ENCODE results near the gene CBFB.

CBFB gene

DNA sequence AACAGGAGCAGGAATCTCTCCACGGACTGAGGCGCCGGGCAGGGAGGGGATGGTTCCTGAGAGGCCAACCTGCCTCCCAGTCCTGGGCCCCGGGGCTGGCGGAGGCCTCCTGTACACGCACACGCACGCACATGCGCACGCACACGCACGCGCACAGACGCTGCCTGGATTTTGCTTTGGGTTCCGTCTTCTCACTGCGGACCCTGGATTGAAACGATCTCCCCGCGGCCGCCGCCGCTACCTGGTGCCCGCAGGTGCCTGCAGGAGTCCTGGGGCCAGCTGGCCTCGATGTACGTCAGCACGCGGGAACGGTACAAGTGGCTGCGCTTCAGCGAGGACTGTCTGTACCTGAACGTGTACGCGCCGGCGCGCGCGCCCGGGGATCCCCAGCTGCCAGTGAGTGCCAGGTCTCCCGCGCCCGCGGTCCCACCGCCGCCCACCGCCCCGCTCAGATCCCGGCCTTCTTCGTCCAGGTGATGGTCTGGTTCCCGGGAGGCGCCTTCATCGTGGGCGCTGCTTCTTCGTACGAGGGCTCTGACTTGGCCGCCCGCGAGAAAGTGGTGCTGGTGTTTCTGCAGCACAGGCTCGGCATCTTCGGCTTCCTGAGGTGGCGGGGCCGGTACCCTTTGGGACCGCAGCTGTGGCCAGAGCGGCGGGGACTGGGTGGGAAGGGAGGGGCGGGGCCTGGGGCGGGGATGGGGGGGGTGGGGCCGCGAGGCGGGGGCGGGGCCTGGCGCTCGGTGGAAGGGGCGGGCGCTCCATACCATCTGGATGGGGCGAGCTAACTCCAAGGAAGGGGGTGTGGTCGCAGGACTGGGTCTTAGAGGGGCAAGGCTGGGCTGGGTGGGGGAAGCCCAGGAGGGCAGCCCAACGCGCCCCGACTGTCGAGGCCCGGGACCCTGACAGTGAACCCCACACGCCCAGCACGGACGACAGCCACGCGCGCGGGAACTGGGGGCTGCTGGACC is 28.3 kb upstream of the CBFB start:
- no peaks in the 10 kb centered on the region for H3K9me3 ChIP-seq (ENCODE audit: control insufficient read depth, low read length)
- H3K4me3 ChIP-seq (ENCODE audit: insufficient read depth, low read depth, low read length), result peak overlapping the region; percentile 39
- no peaks in the 10 kb centered on the region for H3K4me1 ChIP-seq (ENCODE audit: control insufficient read depth, insufficient read depth, low read length)
- H3K36me3 ChIP-seq (ENCODE audit: control insufficient read depth, insufficient read depth, low read length), result no peaks in the 10 kb centered on the region
- no peak overlapping the region for H3K27ac ChIP-seq (ENCODE audit: insufficient read depth, low read depth, low read length, poor library complexity, severe bottlenecking)
- H3K27me3 ChIP-seq (ENCODE audit: control insufficient read depth, insufficient read depth, low read length, poor library complexity, severe bottlenecking), result peaks cover 66% of the 10 kb centered on the region
- 5% methylated on average over 83 to 88 of the region's 89 CpGs for WGBS, 2 experiments

DNA sequence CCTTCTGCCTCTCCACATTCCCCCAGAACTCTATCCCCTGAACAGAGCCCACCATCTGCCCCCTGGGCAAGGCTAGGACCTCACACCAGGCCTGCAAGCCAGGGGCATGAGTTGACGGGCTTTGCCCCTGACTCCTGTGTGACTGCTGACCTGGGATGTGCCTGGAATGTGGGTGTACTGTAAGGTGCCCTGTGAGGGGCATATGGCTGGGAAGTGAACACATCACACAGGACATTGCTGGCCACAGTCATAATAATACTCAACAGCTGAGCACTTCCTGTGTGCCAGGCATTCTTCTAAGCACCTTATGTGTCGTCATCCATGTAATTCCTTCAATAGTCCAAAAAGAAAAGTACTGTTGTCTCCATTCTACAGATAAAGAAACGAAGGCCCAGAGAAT is 27.2 kb upstream of the CBFB start:
- no peaks in the 10 kb centered on the region for H3K36me3 ChIP-seq (ENCODE audit: control insufficient read depth, insufficient read depth, low read length)
- H3K4me3 ChIP-seq (ENCODE audit: insufficient read depth, low read depth, low read length), result no peak overlapping the region
- H3K27me3 ChIP-seq (ENCODE audit: control insufficient read depth, insufficient read depth, low read length, poor library complexity, severe bottlenecking), result peaks cover 65% of the 10 kb centered on the region
- H3K27ac ChIP-seq (ENCODE audit: insufficient read depth, low read depth, low read length, poor library complexity, severe bottlenecking), result no peak overlapping the region
- 86 to 95% methylated on average over 3 of the region's 3 CpGs for WGBS, 2 experiments
- H3K4me1 ChIP-seq (ENCODE audit: control insufficient read depth, insufficient read depth, low read length), result no peaks in the 10 kb centered on the region
- no peaks in the 10 kb centered on the region for H3K9me3 ChIP-seq (ENCODE audit: control insufficient read depth, low read length)

DNA sequence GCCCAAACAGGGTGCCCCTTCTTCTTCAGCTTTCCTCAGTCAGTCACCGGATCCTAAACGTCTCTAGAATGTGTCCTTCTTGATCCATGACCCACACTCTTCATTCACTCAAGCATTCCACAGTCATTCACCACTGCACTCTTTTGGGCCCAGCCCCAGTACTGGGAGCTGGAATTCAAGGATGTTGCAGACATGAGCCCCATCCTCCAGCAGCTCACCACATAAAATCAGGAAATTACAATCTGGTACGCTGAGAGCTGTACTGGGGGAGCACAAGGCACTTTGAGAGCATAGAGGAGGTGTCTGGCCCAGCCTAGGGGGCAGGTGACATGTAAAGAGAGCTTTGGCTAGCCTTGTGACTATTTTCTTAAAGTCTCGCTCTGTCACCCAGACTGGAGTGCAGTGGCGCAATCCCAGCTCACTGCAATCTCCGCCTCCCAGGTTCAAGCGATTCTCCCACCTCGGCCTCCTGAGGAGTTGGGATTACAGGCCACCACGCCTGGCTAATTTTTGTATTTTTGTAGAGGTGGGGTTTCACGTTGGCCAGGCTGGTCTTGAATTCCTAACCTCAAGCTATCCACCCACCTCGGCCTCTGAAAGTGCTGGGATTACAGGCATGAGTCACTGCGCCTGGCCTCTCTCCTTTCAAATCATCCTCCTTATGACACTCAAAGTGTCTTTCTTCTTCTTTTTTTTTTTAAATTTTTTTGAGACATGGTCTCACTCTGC is 21.9 kb upstream of the CBFB start:
- no peaks in the 10 kb centered on the region for H3K4me1 ChIP-seq (ENCODE audit: control insufficient read depth, insufficient read depth, low read length)
- H3K27me3 ChIP-seq (ENCODE audit: control insufficient read depth, insufficient read depth, low read length, poor library complexity, severe bottlenecking), result peaks cover 12% of the 10 kb centered on the region
- no peaks in the 10 kb centered on the region for H3K36me3 ChIP-seq (ENCODE audit: control insufficient read depth, insufficient read depth, low read length)
- no peaks in the 10 kb centered on the region for H3K9me3 ChIP-seq (ENCODE audit: control insufficient read depth, low read length)
- WGBS, 2 experiments, result 84% methylated on average over 12 of the region's 12 CpGs
- H3K27ac ChIP-seq (ENCODE audit: insufficient read depth, low read depth, low read length, poor library complexity, severe bottlenecking), result no peak overlapping the region
- no peak overlapping the region for H3K4me3 ChIP-seq (ENCODE audit: insufficient read depth, low read depth, low read length)

DNA sequence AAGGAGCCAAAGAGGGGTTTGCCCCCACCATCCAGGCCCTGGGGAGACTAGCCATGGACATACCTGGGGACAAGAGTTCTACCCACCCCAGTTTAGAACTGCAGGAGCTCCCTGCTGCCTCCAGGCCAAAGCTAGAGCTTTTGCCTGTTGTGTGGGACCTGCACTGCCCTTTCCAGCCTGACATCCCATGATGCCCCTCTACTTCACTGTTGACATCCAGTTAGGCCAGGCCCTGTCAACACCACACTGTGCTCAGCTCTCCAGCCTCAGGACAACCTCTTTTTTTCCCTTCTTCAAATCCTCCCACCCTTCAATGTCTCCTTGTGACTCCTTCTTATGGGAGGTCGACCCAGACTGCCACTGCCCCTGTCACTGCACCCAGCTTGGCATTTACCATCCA is 19.8 kb upstream of the CBFB start:
- Histone ChIP-seq H3K9me3 (ENCODE audit: control insufficient read depth, low read length) (no peaks in the 10 kb centered on the region), H3K36me3 (ENCODE audit: control insufficient read depth, insufficient read depth, low read length) (no peaks in the 10 kb centered on the region), H3K4me1 (ENCODE audit: control insufficient read depth, insufficient read depth, low read length) (peaks cover 7% of the 10 kb centered on the region), H3K27me3 (ENCODE audit: control insufficient read depth, insufficient read depth, low read length, poor library complexity, severe bottlenecking) (peaks cover 21% of the 10 kb centered on the region), H3K27ac (ENCODE audit: insufficient read depth, low read depth, low read length, poor library complexity, severe bottlenecking) (no peak overlapping the region), H3K4me3 (ENCODE audit: insufficient read depth, low read depth, low read length) (no peak overlapping the region)
- 70 to 71% methylated on average over 1 of the region's 1 CpG for WGBS, 2 experiments

DNA sequence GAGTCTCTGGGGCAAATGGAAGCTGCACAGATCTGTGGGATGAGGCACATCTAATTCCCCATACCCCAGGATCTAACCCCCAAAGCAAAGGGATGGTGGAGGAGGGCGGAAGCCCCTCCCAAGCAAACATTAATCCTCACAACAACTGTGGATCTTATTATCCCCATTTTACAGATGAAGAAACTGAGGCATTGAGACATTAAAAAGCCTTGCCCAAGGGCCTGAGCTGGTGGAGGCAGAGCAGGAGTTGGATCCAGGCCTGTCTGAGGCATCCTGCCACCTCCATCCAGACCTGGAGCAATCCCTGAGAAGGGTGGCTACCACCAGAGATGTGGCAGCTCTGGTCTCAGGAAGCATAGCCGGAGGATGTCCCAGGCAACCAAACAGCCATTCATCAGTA is 17.7 kb upstream of the CBFB start:
- H3K27ac ChIP-seq (ENCODE audit: insufficient read depth, low read depth, low read length, poor library complexity, severe bottlenecking), result no peak overlapping the region
- H3K9me3 ChIP-seq (ENCODE audit: control insufficient read depth, low read length), result no peaks in the 10 kb centered on the region
- peaks cover 42% of the 10 kb centered on the region for H3K27me3 ChIP-seq (ENCODE audit: control insufficient read depth, insufficient read depth, low read length, poor library complexity, severe bottlenecking)
- H3K4me1 ChIP-seq (ENCODE audit: control insufficient read depth, insufficient read depth, low read length), result peaks cover 14% of the 10 kb centered on the region
- 74 to 92% methylated on average over 2 of the region's 2 CpGs for WGBS, 2 experiments
- no peaks in the 10 kb centered on the region for H3K36me3 ChIP-seq (ENCODE audit: control insufficient read depth, insufficient read depth, low read length)
- no peak overlapping the region for H3K4me3 ChIP-seq (ENCODE audit: insufficient read depth, low read depth, low read length)

DNA sequence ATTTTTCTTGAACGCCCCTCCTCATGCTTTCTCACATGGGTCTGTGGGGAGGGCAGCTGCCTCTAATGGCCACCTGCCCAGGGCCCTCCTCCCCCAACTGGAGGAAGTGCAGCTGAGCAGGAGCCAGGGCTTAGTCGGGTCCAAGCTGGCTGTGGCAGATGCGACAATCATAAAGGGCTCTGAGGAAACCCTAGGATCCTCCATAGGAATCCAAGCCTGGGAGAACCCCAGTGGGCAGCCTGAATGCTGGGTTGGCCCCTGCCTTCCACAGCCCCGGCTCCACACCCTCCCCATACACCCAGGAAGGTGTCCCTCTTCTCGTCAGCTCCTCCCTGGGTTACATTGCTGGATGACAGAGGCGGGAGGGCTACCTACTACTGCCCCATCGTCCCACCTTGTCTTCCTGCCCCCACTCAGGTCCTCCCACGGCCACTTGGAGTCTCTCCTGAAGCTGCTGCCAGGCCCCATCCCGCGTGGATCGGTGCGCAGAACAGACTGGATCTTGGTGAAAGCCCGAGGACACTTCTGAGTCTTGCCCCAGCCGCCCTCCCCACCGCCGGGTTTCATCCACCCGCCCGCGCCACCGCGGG is 15.6 kb upstream of the CBFB start:
- H3K36me3 ChIP-seq (ENCODE audit: control insufficient read depth, insufficient read depth, low read length), result no peaks in the 10 kb centered on the region
- no peaks in the 10 kb centered on the region for H3K9me3 ChIP-seq (ENCODE audit: control insufficient read depth, low read length)
- H3K4me1 ChIP-seq (ENCODE audit: control insufficient read depth, insufficient read depth, low read length), result peaks cover 14% of the 10 kb centered on the region
- H3K27ac ChIP-seq (ENCODE audit: insufficient read depth, low read depth, low read length, poor library complexity, severe bottlenecking), result no peak overlapping the region
- H3K27me3 ChIP-seq (ENCODE audit: control insufficient read depth, insufficient read depth, low read length, poor library complexity, severe bottlenecking), result peaks cover 49% of the 10 kb centered on the region
- H3K4me3 ChIP-seq (ENCODE audit: insufficient read depth, low read depth, low read length), result peak overlapping the region; percentile 37
- 18 to 21% methylated on average over 21 of the region's 21 CpGs for WGBS, 2 experiments

DNA sequence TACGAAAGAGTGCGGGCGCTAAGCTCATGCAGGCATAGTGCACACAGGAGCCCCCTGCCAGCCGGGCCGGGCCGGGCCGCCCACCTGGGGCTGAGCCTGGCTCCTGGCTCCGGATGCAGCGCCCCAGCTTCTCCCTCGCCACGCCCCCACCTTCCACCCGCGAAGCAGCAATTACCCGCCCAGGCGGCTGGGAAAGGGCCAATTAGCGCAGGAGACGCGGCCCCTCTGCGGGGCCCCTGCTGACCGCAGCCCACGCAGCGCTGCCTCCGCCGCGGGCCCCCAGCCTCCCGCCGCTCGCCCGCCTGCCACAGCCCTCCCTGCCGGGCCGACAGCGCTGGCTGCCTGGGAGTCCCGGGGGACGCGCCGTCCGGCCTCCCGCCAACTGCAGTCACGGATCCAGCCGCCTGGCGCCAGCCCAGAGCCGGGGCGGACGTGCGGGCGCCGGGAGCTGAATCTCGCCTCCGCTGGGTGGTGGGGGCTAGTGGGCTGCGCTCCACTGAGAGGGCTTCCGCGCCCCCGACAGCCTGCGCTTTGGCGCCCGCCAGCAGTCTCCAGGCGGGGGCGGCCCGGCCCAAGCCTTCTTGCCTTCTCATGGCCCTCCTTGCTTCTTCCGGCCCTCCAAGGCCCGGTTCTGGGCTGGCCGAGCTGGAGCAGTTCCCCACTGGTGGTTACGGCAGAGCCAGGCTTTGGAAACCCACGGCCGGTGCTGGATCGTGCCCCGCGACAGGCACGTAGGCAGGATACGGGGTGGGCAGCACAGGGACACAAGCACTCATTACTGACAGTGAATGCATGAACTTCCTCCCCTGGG is 14.9 kb upstream of the CBFB start:
- Histone ChIP-seq H3K36me3 (ENCODE audit: control insufficient read depth, insufficient read depth, low read length) (no peaks in the 10 kb centered on the region), H3K4me3 (ENCODE audit: insufficient read depth, low read depth, low read length) (peak overlapping the region; percentile 37), H3K27me3 (ENCODE audit: control insufficient read depth, insufficient read depth, low read length, poor library complexity, severe bottlenecking) (peaks cover 49% of the 10 kb centered on the region), H3K9me3 (ENCODE audit: control insufficient read depth, low read length) (no peaks in the 10 kb centered on the region), H3K27ac (ENCODE audit: insufficient read depth, low read depth, low read length, poor library complexity, severe bottlenecking) (no peak overlapping the region), H3K4me1 (ENCODE audit: control insufficient read depth, insufficient read depth, low read length) (peaks cover 14% of the 10 kb centered on the region)
- WGBS, 2 experiments, result 3% methylated on average over 70 of the region's 70 CpGs

DNA sequence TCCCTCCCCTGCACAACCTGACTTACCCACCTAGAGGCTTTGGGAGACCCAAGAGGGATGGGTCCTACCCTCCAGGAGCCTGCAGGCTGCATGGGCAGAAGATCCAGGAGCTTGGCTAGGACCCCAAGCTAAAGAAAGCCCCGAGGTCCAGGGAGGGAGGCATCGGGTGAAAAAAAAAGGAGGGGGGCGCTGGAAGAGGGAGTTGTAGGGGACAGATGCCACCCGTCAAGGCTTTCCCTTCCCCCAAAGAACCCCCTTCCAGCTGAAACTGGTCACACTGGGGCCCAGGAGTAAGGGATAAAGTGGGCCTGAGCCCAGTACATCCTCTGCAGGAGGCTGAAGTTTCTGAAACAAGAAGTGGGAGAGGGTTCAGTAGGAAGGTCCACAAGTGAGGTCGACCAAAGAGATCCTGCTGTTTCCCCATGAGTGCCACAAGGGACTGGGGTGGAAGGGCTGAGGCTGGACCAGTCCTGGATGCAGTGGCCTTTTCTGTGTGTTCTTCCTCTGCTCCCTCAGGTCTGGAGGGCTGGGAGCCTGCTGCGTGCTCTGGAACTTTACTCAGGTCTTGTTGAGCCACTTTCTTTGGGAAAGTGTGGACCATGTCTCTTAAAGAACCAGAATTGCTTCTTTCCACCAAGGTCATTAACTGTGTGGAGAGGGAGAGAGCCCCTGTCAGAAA is 14.2 kb upstream of the CBFB start:
- Histone ChIP-seq H3K27me3 (ENCODE audit: control insufficient read depth, insufficient read depth, low read length, poor library complexity, severe bottlenecking) (peaks cover 49% of the 10 kb centered on the region), H3K4me1 (ENCODE audit: control insufficient read depth, insufficient read depth, low read length) (peaks cover 14% of the 10 kb centered on the region), H3K36me3 (ENCODE audit: control insufficient read depth, insufficient read depth, low read length) (no peaks in the 10 kb centered on the region), H3K4me3 (ENCODE audit: insufficient read depth, low read depth, low read length) (no peak overlapping the region), H3K27ac (ENCODE audit: insufficient read depth, low read depth, low read length, poor library complexity, severe bottlenecking) (no peak overlapping the region), H3K9me3 (ENCODE audit: control insufficient read depth, low read length) (no peaks in the 10 kb centered on the region)
- 73 to 75% methylated on average over 6 of the region's 6 CpGs for WGBS, 2 experiments

DNA sequence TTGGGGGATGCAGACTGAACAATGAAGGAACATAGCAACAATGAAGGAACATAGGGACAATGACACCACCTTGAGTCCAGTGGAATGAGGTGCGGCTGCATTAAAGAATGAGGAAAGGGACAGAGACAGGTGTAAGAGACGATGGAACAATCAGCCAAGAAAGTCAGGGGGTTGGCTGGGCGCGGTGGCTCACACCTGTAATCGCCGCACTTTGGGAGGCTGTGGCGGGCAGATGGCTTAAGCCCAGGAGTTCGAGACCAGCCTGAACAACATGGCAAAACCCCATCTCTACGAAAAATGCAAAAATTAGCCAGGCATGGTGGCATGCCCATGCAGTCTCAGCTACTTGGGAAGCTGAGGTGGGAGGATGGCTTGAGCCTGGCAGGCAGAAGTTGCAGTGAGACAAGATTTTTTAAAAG is 13.6 kb upstream of the CBFB start:
- Histone ChIP-seq H3K9me3 (ENCODE audit: control insufficient read depth, low read length) (no peaks in the 10 kb centered on the region), H3K27ac (ENCODE audit: insufficient read depth, low read depth, low read length, poor library complexity, severe bottlenecking) (no peak overlapping the region), H3K4me3 (ENCODE audit: insufficient read depth, low read depth, low read length) (no peak overlapping the region), H3K27me3 (ENCODE audit: control insufficient read depth, insufficient read depth, low read length, poor library complexity, severe bottlenecking) (peaks cover 49% of the 10 kb centered on the region), H3K36me3 (ENCODE audit: control insufficient read depth, insufficient read depth, low read length) (no peaks in the 10 kb centered on the region), H3K4me1 (ENCODE audit: control insufficient read depth, insufficient read depth, low read length) (peaks cover 14% of the 10 kb centered on the region)
- 83 to 91% methylated on average over 9 of the region's 9 CpGs for WGBS, 2 experiments

Data from ectodermal cell (in vitro differentiated cells).